B cell (primary cell): ENCODE data around the gene CST9L. TPM values are rescaled to one million over a fixed set of nuclear protein-coding genes. Genes with fewer than 3 reads are reported as not detected.

Source experiments
- ATAC-seq: fragments of 200-7000 bp; cut with Tn5 transposase; one replicate; pipeline ENCODE4 v1.10.0; 2021; ENCODE audit warnings: low read depth, mild to moderate bottlenecking, moderate number of reproducible peaks, moderate library complexity
- CTCF ChIA-PET: fragments of 350-600 bp; sonication (Branson Sonifier 250); formaldehyde crosslinking; loops from one replicate; lab custom pipeline; 2021; ENCODE audit warnings: antibody characterized with exemption, inconsistent platforms; lab: Charles Lee
- POLR2A ChIA-PET: fragments of 350-600 bp; sonication (Branson Sonifier 250); formaldehyde crosslinking; loops from one replicate; lab custom pipeline; 2021; ENCODE audit warnings: antibody characterized with exemption; lab: Charles Lee
- DNase-seq: peaks from one replicate; pipeline ENCODE4 v3.0.0; 2013
- H2AFZ ChIP-seq: 2 replicates; pipeline ENCODE4 v1.6.1; 2012; ENCODE audit warnings: mild to moderate bottlenecking, low read depth, low read length; ENCODE audit not compliant: insufficient read depth, poor library complexity, severe bottlenecking
- H3K27ac ChIP-seq, 2 donors: 1 replicate in 1 of 2; 2 replicates in 1 of 2; pipeline ENCODE4 v1.5.1; 2012 to 2013; ENCODE audit warnings: low read length in 2 of 2, mild to moderate bottlenecking in 2 of 2, moderate library complexity in 1 of 2
- H3K27me3 ChIP-seq, 4 experiments: fragments of 200-600 bp in 1 of 4; sonication (generic) in 1 of 4; replicated peaks in 1 of 4; 1 replicate in 2 of 4; 2 replicates in 2 of 4; pipeline versions ENCODE4 v1.6.1 to v1.7.0; 2013 to 2016; ENCODE audit warnings: low read length in 3 of 4, mild to moderate bottlenecking in 2 of 4, mixed read lengths in 1 of 4, moderate library complexity in 1 of 4; ENCODE audit not compliant: insufficient read depth in 4 of 4, control insufficient read depth in 3 of 4; ENCODE audit errors: control extremely low read depth in 1 of 4
- H3K36me3 ChIP-seq, 2 experiments: replicated peaks in 1 of 2; 1 replicate in 1 of 2; 2 replicates in 1 of 2; pipeline versions ENCODE4 v1.6.1 to v1.7.1; 2013; ENCODE audit warnings: low read length in 1 of 2; ENCODE audit not compliant: insufficient read depth in 2 of 2, control insufficient read depth in 1 of 2; ENCODE audit errors: control extremely low read depth in 1 of 2, extremely low read depth in 1 of 2
- H3K4me1 ChIP-seq, 2 donors: fragments of 200-600 bp in 1 of 2; sonication (generic) in 1 of 2; 1 replicate in 1 of 2; 2 replicates in 1 of 2; pipeline versions ENCODE4 v1.5.1 to v1.6.1; 2013 to 2017; ENCODE audit warnings: low read length in 2 of 2; ENCODE audit not compliant: control insufficient read depth in 2 of 2, insufficient read depth in 2 of 2
- H3K4me2 ChIP-seq: replicated peaks from 2 replicates; pipeline ENCODE3; 2012; ENCODE audit warnings: mild to moderate bottlenecking, low read depth, low read length; ENCODE audit not compliant: poor library complexity, severe bottlenecking
- H3K4me3 ChIP-seq, 5 experiments: fragments of 200-600 bp in 1 of 5; sonication (generic) in 1 of 5; 1 replicate in 3 of 5; 2 replicates in 2 of 5; pipeline versions ENCODE4 v1.5.1 to v1.7.0; 2011 to 2016; ENCODE audit warnings: low read length in 4 of 5, mild to moderate bottlenecking in 4 of 5, low read depth in 2 of 5, control low read depth in 1 of 5, moderate library complexity in 1 of 5; ENCODE audit not compliant: insufficient read depth in 1 of 5; ENCODE audit errors: control extremely low read depth in 1 of 5, extremely low read depth in 1 of 5
- H3K79me2 ChIP-seq: fragments of 200-600 bp; sonication (generic); one replicate; pipeline ENCODE4 v1.6.0; 2016; ENCODE audit warnings: low read length; ENCODE audit not compliant: control insufficient read depth, insufficient read depth
- H3K9ac ChIP-seq: fragments of 200-600 bp; sonication (generic); 2 replicates; pipeline ENCODE4 v1.6.1; 2017; ENCODE audit warnings: mild to moderate bottlenecking, low read length, moderate library complexity
- H3K9me3 ChIP-seq, 3 donors: one replicate each; pipeline versions ENCODE4 v1.6.1 to v1.7.1; 2013; ENCODE audit warnings: low read length in 2 of 3; ENCODE audit not compliant: control insufficient read depth in 2 of 3, insufficient read depth in 1 of 3; ENCODE audit errors: control extremely low read depth in 1 of 3
- H4K20me1 ChIP-seq: 2 replicates; pipeline ENCODE4 v1.6.0; 2012; ENCODE audit warnings: mild to moderate bottlenecking, low read length; ENCODE audit not compliant: insufficient read depth, control insufficient read depth, poor library complexity, severe bottlenecking
- H3K27ac Mint-ChIP-seq: one replicate; pipeline ENCODE4 v1.8.0; 2021; ENCODE audit warnings: mixed read lengths
- H3K27me3 Mint-ChIP-seq: one replicate; pipeline ENCODE4 v1.8.0; 2021; ENCODE audit warnings: mixed read lengths
- H3K4me1 Mint-ChIP-seq: one replicate; pipeline ENCODE4 v1.8.0; 2021; ENCODE audit warnings: mixed read lengths
- H3K4me3 Mint-ChIP-seq: one replicate; pipeline ENCODE4 v1.8.0; 2021; ENCODE audit warnings: mixed read lengths
- H3K9me3 Mint-ChIP-seq: one replicate; pipeline ENCODE4 v1.8.0; 2022; ENCODE audit warnings: mixed read lengths; ENCODE audit not compliant: insufficient read depth
- EZH2 ChIP-seq: IDR thresholded peaks from 2 replicates; pipeline ENCODE4 v1.6.1; 2012; ENCODE audit warnings: borderline replicate concordance, low read depth, mild to moderate bottlenecking, moderate library complexity, low read length; ENCODE audit not compliant: insufficient read depth, poor library complexity, severe bottlenecking
- WGBS: methylation state at CpG from one replicate; pipeline ENCODE4 v1.1.5; 2013; ENCODE audit warnings: missing lambda C conversion rate; ENCODE audit not compliant: insufficient coverage; 5-methylcytosine and 5-hydroxymethylcytosine counted together
- intact Hi-C: fragments of 100-400 bp; cut with micrococcal nuclease; formaldehyde crosslinking; loops from one replicate; pipeline ENCODE4 v1.10.0; 2022
- polyA plus RNA-seq: library from polyadenylated mRNA; depleted of rRNA; stranded (reverse); fragments of >200 nt; gene quantifications from 2 replicates; pipeline ENCODE4 v1.2.3, GENCODE V29; 2012
- total RNA-seq, 2 donors: library from RNA; stranded (reverse); fragments of 120-200 nt in 1 of 2; gene quantifications; 1 replicate in 1 of 2; 2 replicates in 1 of 2; pipeline versions ENCODE4 v1.2.3 to v1.2.4, GENCODE V29; 2013 to 2022
- TF ChIP-seq, protein P1 (sequence below): fragments of 200-600 bp; IDR thresholded peaks from one replicate; pipeline ENCODE4 v1.8.0; 2022; ENCODE audit warnings: antibody characterized with exemption, mild to moderate bottlenecking

The CST9L gene
- total and polyA plus RNA-seq, 2 donors (not counting 1 experiment from before 2014, with no cell fraction given) = not detected

DNA sequence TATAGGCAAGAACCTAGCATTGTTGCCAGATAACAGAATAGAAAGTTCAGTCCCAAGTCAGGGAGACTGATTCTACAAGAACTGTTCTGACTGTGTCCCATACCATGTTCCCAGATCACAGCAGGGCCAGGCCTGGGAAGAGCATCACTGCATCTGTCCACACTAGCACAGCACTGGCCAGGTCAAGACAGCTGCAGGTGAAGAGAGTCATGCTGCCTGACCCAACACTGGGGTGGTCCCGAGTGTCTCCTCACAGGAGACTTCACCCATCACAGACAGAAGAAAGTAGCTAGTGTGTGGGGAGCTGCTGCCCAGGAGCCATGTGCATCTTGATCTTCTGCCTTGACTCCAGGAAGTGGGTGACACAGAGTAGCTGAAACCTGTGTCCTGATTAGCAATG lies 1.3 kb upstream of the CST9L start:
- no peak overlapping the region for H3K4me3 Mint-ChIP-seq

DNA sequence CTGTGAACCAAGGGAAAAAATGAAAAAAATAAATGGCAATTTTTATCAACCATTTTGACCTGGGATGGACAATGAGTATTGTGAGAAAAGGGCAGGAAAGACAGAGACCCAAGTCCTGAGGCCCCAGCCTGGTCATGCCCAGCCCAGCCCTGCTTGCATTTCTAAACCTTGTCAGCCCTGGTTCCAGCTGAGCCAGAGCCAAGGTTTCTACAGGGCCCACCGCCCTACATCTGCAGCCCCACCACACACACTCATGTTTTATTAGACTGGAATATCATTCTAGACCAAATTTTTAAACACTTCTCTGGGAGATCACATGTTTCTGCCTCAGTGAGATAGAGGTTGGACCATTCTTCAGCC lies 667 bp upstream of the CST9L start:
- no peaks in the 10 kb centered on the region for H3K27me3 ChIP-seq
- WGBS = 83% methylated on average over 1 of the region's 1 CpG
- POLR2A ChIA-PET = no interaction called here
- no peaks in the 10 kb centered on the region for H3K79me2 ChIP-seq
- no peak overlapping the region for H3K4me3 ChIP-seq
- H4K20me1 ChIP-seq = no peaks in the 10 kb centered on the region
- CTCF ChIA-PET = no interaction called here
- intact Hi-C loops = no loop called here
- ATAC-seq (no peak), DNase-seq (no peak)
- no peaks in the 10 kb centered on the region for H3K4me1 ChIP-seq
- H3K36me3 ChIP-seq = no peaks in the 10 kb centered on the region
- TF ChIP-seq, protein P1, sequence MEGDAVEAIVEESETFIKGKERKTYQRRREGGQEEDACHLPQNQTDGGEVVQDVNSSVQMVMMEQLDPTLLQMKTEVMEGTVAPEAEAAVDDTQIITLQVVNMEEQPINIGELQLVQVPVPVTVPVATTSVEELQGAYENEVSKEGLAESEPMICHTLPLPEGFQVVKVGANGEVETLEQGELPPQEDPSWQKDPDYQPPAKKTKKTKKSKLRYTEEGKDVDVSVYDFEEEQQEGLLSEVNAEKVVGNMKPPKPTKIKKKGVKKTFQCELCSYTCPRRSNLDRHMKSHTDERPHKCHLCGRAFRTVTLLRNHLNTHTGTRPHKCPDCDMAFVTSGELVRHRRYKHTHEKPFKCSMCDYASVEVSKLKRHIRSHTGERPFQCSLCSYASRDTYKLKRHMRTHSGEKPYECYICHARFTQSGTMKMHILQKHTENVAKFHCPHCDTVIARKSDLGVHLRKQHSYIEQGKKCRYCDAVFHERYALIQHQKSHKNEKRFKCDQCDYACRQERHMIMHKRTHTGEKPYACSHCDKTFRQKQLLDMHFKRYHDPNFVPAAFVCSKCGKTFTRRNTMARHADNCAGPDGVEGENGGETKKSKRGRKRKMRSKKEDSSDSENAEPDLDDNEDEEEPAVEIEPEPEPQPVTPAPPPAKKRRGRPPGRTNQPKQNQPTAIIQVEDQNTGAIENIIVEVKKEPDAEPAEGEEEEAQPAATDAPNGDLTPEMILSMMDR = no peak
- no peak for TF ChIP-seq EZH2
- H3K9ac ChIP-seq = no peak overlapping the region
- no peak overlapping the region for H3K4me3 Mint-ChIP-seq
- H2AFZ ChIP-seq = no peak overlapping the region
- H3K9me3 ChIP-seq = no peaks in the 10 kb centered on the region
- no peak overlapping the region for H3K27ac ChIP-seq
- H3K4me2 ChIP-seq = no peak overlapping the region
- H3K4me1 Mint-ChIP-seq = no peaks in the 10 kb centered on the region
- H3K27me3 Mint-ChIP-seq = no peaks in the 10 kb centered on the region
- no peaks in the 10 kb centered on the region for H3K9me3 Mint-ChIP-seq
- H3K27ac Mint-ChIP-seq = no peak overlapping the region

More for the DNA sequence above, 1.3 kb upstream of the CST9L start:
- Histone ChIP-seq H3K27me3 (no peaks in the 10 kb centered on the region), H3K36me3 (no peaks in the 10 kb centered on the region), H3K4me3 (no peak overlapping the region), H4K20me1 (no peaks in the 10 kb centered on the region), H3K27ac (no peak overlapping the region), H3K9me3 (no peaks in the 10 kb centered on the region), H3K79me2 (no peaks in the 10 kb centered on the region), H3K9ac (no peak overlapping the region), H3K4me2 (no peak overlapping the region), H2AFZ (no peak overlapping the region), H3K4me1 (no peaks in the 10 kb centered on the region)
- intact Hi-C loops = no loop called here
- WGBS = no CpG with 5 or more reads among the region's 1 CpG
- ChIA-PET POLR2A (no interaction called here), CTCF (no interaction called here)
- no peak for TF ChIP-seq EZH2
- TF ChIP-seq, protein P1 = no peak
- no peak overlapping the region for H3K27ac Mint-ChIP-seq
- ATAC-seq = no peak
- no peak for DNase-seq
- no peaks in the 10 kb centered on the region for H3K27me3 Mint-ChIP-seq
- H3K4me1 Mint-ChIP-seq = no peaks in the 10 kb centered on the region
- H3K9me3 Mint-ChIP-seq = no peaks in the 10 kb centered on the region
